KMS-11 (cell line): ENCODE results near the gene HFE.

Experiments
- H2AFZ ChIP-seq: fragments of 200-600 bp; sonication (generic); 2 replicates; pipeline ENCODE4 v1.6.1; 2016; ENCODE audit warnings: antibody characterized with exemption, mixed run types, low read depth
- H3K27ac ChIP-seq: fragments of 200-600 bp; sonication (generic); 2 replicates; pipeline ENCODE4 v1.6.1; 2016; ENCODE audit warnings: mild to moderate bottlenecking, mixed run types
- H3K27me3 ChIP-seq: fragments of 200-600 bp; sonication (generic); 2 replicates; pipeline ENCODE4 v1.6.1; 2017; ENCODE audit warnings: mild to moderate bottlenecking, low read depth, mixed run types, moderate library complexity; ENCODE audit not compliant: insufficient read depth
- H3K36me3 ChIP-seq: fragments of 200-600 bp; sonication (generic); 2 replicates; pipeline ENCODE4 v1.6.1; 2017; ENCODE audit warnings: mild to moderate bottlenecking, mixed run types; ENCODE audit not compliant: insufficient read depth
- H3K4me1 ChIP-seq: fragments of 200-600 bp; sonication (generic); 2 replicates; pipeline ENCODE4 v1.6.1; 2016; ENCODE audit warnings: mild to moderate bottlenecking, low read depth, mixed run types; ENCODE audit not compliant: poor library complexity, severe bottlenecking
- H3K4me2 ChIP-seq: fragments of 200-600 bp; sonication (generic); 2 replicates; pipeline ENCODE4 v1.7.0; 2016; ENCODE audit warnings: mild to moderate bottlenecking, mixed run types
- H3K4me3 ChIP-seq: fragments of 200-600 bp; sonication (generic); IDR thresholded peaks from 2 replicates; pipeline ENCODE4 v1.6.1; 2017; ENCODE audit warnings: low read depth, low read length, mixed read lengths; ENCODE audit not compliant: insufficient read depth
- H3K79me2 ChIP-seq: fragments of 200-600 bp; sonication (generic); 2 replicates; pipeline ENCODE4 v1.6.1; 2016; ENCODE audit warnings: low read depth, mixed run types; ENCODE audit not compliant: insufficient read depth
- H3K9ac ChIP-seq: fragments of 200-600 bp; sonication (generic); 2 replicates; pipeline ENCODE4 v1.6.1; 2016; ENCODE audit warnings: mild to moderate bottlenecking, mixed run types
- H4K20me1 ChIP-seq: fragments of 200-600 bp; sonication (generic); 2 replicates; pipeline ENCODE4 v1.6.1; 2016; ENCODE audit warnings: mild to moderate bottlenecking, mixed run types; ENCODE audit not compliant: insufficient read depth
- CTCF ChIP-seq: fragments of 200-600 bp; sonication (generic); conservative IDR thresholded peaks from 2 replicates; pipeline ENCODE4 v1.6.1; 2017; ENCODE audit warnings: low read depth, mild to moderate bottlenecking, antibody characterized with exemption, low read length, moderate library complexity, mixed read lengths

HFE gene

GRCh38 chr6:26088344-26088743 is 1.1 kb downstream of the HFE start:
- H3K4me1 ChIP-seq, result peaks cover 9% of the 10 kb centered on the region
- no peak overlapping the region for H3K27ac ChIP-seq
- H3K79me2 ChIP-seq, result no peaks in the 10 kb centered on the region
- H2AFZ ChIP-seq, result no peak overlapping the region
- no peaks in the 10 kb centered on the region for H4K20me1 ChIP-seq
- H3K4me3 ChIP-seq, result no peak overlapping the region
- H3K9ac ChIP-seq, result no peak overlapping the region
- no peaks in the 10 kb centered on the region for H3K36me3 ChIP-seq
- no peak overlapping the region for H3K4me2 ChIP-seq
- TF ChIP-seq CTCF, result no peak
- H3K27me3 ChIP-seq, result no peaks in the 10 kb centered on the region

- Histone ChIP-seq H2AFZ (no peak overlapping the region), H3K27ac (no peak overlapping the region), H3K79me2 (no peaks in the 10 kb centered on the region), H3K9ac (no peak overlapping the region), H3K27me3 (no peaks in the 10 kb centered on the region), H3K4me2 (no peak overlapping the region), H3K36me3 (no peaks in the 10 kb centered on the region), H4K20me1 (no peaks in the 10 kb centered on the region), H3K4me1 (peaks cover 9% of the 10 kb centered on the region), H3K4me3 (no peak overlapping the region)
- no peak for TF ChIP-seq CTCF
Measured at GRCh38 chr6:26089272-26089671, 2.0 kb downstream of the HFE start.

GRCh38 chr6:26092443-26092842 is 5.2 kb downstream of the HFE start:
- Histone ChIP-seq H3K9ac (no peak overlapping the region), H3K4me1 (no peaks in the 10 kb centered on the region), H3K36me3 (no peaks in the 10 kb centered on the region), H3K79me2 (no peaks in the 10 kb centered on the region), H2AFZ (no peak overlapping the region), H3K27ac (no peak overlapping the region), H3K27me3 (no peaks in the 10 kb centered on the region), H4K20me1 (no peaks in the 10 kb centered on the region), H3K4me3 (no peak overlapping the region), H3K4me2 (no peak overlapping the region)
- no peak for TF ChIP-seq CTCF

- Histone ChIP-seq H4K20me1 (no peaks in the 10 kb centered on the region), H3K4me1 (no peaks in the 10 kb centered on the region), H3K27me3 (no peaks in the 10 kb centered on the region), H2AFZ (no peak overlapping the region), H3K4me2 (no peak overlapping the region), H3K79me2 (no peaks in the 10 kb centered on the region), H3K36me3 (no peaks in the 10 kb centered on the region), H3K4me3 (no peak overlapping the region), H3K27ac (no peak overlapping the region), H3K9ac (no peak overlapping the region)
- TF ChIP-seq CTCF, result no peak
Measured at GRCh38 chr6:26094036-26094435, 6.8 kb downstream of the HFE start.
